ENCODE data around the gene SLC44A1.

Gene SLC44A1

DNA sequence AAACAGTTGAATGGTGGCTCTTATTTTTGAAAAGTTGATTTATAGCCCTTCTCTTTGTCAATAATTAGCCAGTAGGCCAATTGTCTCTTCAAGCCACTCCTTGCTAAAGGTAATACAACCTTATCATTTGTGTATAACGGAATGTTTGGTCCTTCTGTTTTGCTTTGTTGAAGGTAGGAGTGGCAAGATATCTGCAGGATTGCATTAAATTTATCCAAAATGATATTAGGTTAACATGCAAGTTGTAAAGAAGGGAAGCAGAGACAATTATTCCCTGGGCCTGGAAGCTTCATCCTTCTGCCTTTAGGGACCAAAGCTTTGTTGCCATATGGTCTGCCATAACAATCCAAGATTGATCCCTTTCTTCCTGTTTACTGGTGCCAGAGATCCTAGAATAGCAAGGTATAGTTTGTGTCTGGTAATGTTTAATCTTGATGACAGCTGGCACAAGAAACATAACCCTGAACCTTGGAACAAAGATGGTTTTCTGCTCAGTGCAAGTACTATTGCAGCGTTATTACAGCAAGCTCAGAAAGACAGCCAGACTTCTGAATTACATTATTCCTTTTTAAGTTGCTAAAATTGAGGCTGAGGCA, 187.9 kb downstream of the SLC44A1 start:
- H3K27me3 ChIP-seq (ENCODE audit: control insufficient read depth, insufficient read depth, low read length, poor library complexity, severe bottlenecking) = no peaks in the 10 kb centered on the region
- no peak overlapping the region for H3K4me3 ChIP-seq (ENCODE audit: insufficient read depth, low read depth, low read length)
- WGBS, 2 experiments = 94 to 100% methylated on average over 2 of the region's 2 CpGs
- no peaks in the 10 kb centered on the region for H3K4me1 ChIP-seq (ENCODE audit: control insufficient read depth, insufficient read depth, low read length)
- H3K36me3 ChIP-seq (ENCODE audit: control insufficient read depth, insufficient read depth, low read length) = no peaks in the 10 kb centered on the region
- H3K9me3 ChIP-seq (ENCODE audit: control insufficient read depth, low read length) = no peaks in the 10 kb centered on the region
- no peak overlapping the region for H3K27ac ChIP-seq (ENCODE audit: insufficient read depth, low read depth, low read length, poor library complexity, severe bottlenecking)

DNA sequence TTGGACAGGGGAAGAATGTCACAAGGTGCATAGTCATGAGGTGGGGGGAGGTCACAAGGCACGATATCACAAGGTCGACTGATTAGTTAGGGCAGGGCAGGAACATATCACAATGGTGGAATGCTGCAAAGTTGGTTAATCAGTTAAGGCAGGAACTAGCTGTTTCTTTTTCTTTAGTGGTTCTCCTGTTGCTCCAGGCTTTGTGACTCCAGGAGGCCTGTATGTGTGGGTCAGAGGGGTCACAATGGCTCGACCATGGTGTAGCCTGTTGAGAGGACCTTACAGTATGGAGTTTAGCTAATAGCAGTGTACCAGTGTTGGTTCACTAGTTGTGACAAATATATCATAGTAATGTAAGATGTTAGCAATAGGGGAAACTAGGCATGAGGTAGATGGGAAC, 191.0 kb downstream of the SLC44A1 start:
- no peaks in the 10 kb centered on the region for H3K4me1 ChIP-seq (ENCODE audit: control insufficient read depth, insufficient read depth, low read length)
- H3K27ac ChIP-seq (ENCODE audit: insufficient read depth, low read depth, low read length, poor library complexity, severe bottlenecking) = no peak overlapping the region
- no peaks in the 10 kb centered on the region for H3K9me3 ChIP-seq (ENCODE audit: control insufficient read depth, low read length)
- WGBS, 2 experiments = 90 to 93% methylated on average over 3 of the region's 3 CpGs
- H3K4me3 ChIP-seq (ENCODE audit: insufficient read depth, low read depth, low read length) = no peak overlapping the region
- H3K36me3 ChIP-seq (ENCODE audit: control insufficient read depth, insufficient read depth, low read length) = no peaks in the 10 kb centered on the region
- H3K27me3 ChIP-seq (ENCODE audit: control insufficient read depth, insufficient read depth, low read length, poor library complexity, severe bottlenecking) = no peaks in the 10 kb centered on the region

DNA sequence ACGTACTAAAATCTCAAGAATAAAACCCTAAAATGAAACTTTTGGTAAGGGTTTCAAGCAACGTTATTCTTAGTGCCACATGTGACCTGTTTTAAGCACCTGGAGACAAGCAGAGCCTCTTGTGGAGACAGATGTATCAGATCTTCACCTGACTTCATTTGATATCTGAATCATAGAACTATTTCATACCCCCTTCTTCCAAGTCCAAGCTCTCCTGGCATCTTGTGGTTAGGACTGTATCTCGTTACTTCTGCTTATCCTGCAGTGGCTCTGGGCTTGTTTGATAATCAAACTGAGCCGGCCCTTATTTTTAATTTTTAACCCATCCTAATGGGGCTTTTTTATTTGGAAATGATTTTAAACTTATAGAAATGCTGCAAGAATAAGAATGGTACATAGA, 192.3 kb downstream of the SLC44A1 start:
- Histone ChIP-seq H3K9me3 (ENCODE audit: control insufficient read depth, low read length) (no peaks in the 10 kb centered on the region), H3K4me1 (ENCODE audit: control insufficient read depth, insufficient read depth, low read length) (no peaks in the 10 kb centered on the region), H3K4me3 (ENCODE audit: insufficient read depth, low read depth, low read length) (no peak overlapping the region), H3K27me3 (ENCODE audit: control insufficient read depth, insufficient read depth, low read length, poor library complexity, severe bottlenecking) (no peaks in the 10 kb centered on the region), H3K27ac (ENCODE audit: insufficient read depth, low read depth, low read length, poor library complexity, severe bottlenecking) (no peak overlapping the region), H3K36me3 (ENCODE audit: control insufficient read depth, insufficient read depth, low read length) (no peaks in the 10 kb centered on the region)
- 90 to 92% methylated on average over 3 of the region's 4 CpGs for WGBS, 2 experiments

DNA sequence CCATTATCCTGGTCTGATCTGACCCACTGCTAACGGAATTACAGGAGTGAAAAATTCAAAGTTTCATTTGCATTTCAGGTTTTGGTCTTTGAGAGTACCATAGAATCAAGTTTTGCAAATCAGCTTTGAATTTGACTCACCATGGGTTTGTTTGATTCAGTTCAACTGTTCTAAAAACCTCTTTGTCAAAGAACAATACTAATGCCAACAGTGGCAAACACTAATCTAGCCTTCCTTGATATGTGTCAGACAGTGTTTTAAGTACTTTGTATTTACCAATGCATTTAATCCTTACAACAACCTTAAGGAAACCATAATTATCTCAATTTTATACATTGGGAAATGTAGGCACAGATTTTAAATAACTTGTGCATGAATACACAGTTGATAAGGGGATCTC, 193.3 kb downstream of the SLC44A1 start:
- no peaks in the 10 kb centered on the region for H3K4me1 ChIP-seq (ENCODE audit: control insufficient read depth, insufficient read depth, low read length)
- no peaks in the 10 kb centered on the region for H3K9me3 ChIP-seq (ENCODE audit: control insufficient read depth, low read length)
- no peak overlapping the region for H3K27ac ChIP-seq (ENCODE audit: insufficient read depth, low read depth, low read length, poor library complexity, severe bottlenecking)
- no peaks in the 10 kb centered on the region for H3K36me3 ChIP-seq (ENCODE audit: control insufficient read depth, insufficient read depth, low read length)
- WGBS, 2 experiments = 70 to 91% methylated on average over 1 of the region's 1 CpG
- no peak overlapping the region for H3K4me3 ChIP-seq (ENCODE audit: insufficient read depth, low read depth, low read length)
- no peaks in the 10 kb centered on the region for H3K27me3 ChIP-seq (ENCODE audit: control insufficient read depth, insufficient read depth, low read length, poor library complexity, severe bottlenecking)

DNA sequence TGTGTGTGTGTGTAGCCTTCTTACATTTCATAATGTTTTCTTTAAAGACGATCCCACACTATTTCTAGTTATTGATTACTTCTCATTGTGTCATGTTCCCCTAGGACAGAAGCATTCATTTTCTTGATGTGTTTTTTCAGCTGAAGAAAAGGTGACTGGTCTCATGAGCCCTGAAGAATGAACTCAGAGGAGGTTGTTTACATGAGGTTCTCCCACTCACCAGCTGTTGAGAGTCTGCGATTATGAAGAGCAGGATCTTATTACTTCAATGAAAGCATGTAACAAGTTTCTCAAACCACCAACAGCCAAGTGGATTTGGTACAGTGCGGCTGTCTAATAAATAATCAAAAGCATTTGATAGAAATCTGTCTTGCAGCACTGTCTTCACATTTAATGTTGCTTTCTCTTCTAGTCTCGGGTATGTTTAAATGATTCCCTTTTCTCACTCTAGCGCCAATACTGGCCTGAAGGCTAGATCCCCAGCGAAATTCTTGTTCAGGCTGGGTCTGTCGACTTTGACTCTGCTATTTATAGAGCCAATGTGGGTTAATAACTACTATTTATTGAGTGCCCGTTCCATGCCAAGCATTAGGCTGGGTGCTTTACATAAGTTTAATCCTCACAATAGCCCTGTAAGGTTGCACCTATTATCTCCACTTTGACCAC, 193.8 kb downstream of the SLC44A1 start:
- H3K27me3 ChIP-seq (ENCODE audit: control insufficient read depth, insufficient read depth, low read length, poor library complexity, severe bottlenecking) = no peaks in the 10 kb centered on the region
- no peaks in the 10 kb centered on the region for H3K36me3 ChIP-seq (ENCODE audit: control insufficient read depth, insufficient read depth, low read length)
- H3K4me1 ChIP-seq (ENCODE audit: control insufficient read depth, insufficient read depth, low read length) = no peaks in the 10 kb centered on the region
- WGBS, 2 experiments = 91 to 95% methylated on average over 7 to 8 of the region's 8 CpGs
- no peak overlapping the region for H3K27ac ChIP-seq (ENCODE audit: insufficient read depth, low read depth, low read length, poor library complexity, severe bottlenecking)
- H3K9me3 ChIP-seq (ENCODE audit: control insufficient read depth, low read length) = no peaks in the 10 kb centered on the region
- H3K4me3 ChIP-seq (ENCODE audit: insufficient read depth, low read depth, low read length) = no peak overlapping the region

DNA sequence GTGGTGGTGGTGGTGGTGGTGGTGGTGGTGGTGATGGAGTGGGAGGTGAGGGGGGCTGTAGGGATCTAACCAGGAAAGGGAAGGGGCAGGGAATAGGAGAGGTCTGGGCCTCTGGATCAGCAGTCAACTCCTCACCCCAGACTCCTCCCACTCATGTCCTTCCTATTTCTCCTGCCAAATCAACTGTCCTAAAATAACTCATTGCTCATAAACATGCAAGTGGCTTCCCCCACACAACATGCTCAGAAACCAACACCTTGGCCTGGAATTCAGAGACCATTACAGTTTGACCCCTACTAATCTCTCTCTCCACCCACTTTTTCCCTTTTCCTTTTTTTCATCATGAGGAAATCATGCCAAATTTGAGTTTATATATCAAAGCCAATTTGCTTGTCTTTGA, 195.0 kb downstream of the SLC44A1 start:
- Histone ChIP-seq H3K27ac (ENCODE audit: insufficient read depth, low read depth, low read length, poor library complexity, severe bottlenecking) (no peak overlapping the region), H3K36me3 (ENCODE audit: control insufficient read depth, insufficient read depth, low read length) (no peaks in the 10 kb centered on the region), H3K27me3 (ENCODE audit: control insufficient read depth, insufficient read depth, low read length, poor library complexity, severe bottlenecking) (no peaks in the 10 kb centered on the region), H3K9me3 (ENCODE audit: control insufficient read depth, low read length) (no peaks in the 10 kb centered on the region), H3K4me1 (ENCODE audit: control insufficient read depth, insufficient read depth, low read length) (no peaks in the 10 kb centered on the region), H3K4me3 (ENCODE audit: insufficient read depth, low read depth, low read length) (no peak overlapping the region)

DNA sequence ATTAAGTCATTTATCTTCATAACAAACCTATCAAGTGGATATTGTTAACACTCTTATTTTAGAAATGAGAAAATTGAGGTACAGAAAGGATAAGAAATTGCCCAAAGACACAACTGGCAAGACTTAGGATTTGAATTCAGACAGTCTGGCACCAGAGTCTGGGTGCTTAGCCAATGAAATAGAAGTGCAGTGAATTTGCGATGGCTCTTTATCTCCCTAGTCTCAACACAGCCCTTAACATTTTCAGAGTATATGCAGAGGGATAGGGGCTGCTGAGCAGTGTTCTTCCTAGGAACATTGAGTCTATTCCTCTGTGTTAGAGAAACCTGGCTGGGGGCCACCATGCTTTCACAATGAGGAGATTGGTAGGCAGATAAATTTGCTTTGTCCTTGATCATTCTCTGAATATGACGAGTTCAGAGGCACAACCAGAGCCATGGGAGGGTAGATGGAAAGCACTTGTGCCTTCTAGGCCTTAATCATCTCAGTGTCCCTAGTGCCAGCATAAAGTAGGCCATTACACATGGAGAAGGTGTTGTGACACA, 197.2 kb downstream of the SLC44A1 start:
- H3K4me3 ChIP-seq (ENCODE audit: insufficient read depth, low read depth, low read length) = no peak overlapping the region
- H3K27me3 ChIP-seq (ENCODE audit: control insufficient read depth, insufficient read depth, low read length, poor library complexity, severe bottlenecking) = no peaks in the 10 kb centered on the region
- H3K36me3 ChIP-seq (ENCODE audit: control insufficient read depth, insufficient read depth, low read length) = no peaks in the 10 kb centered on the region
- no peaks in the 10 kb centered on the region for H3K9me3 ChIP-seq (ENCODE audit: control insufficient read depth, low read length)
- no peaks in the 10 kb centered on the region for H3K4me1 ChIP-seq (ENCODE audit: control insufficient read depth, insufficient read depth, low read length)
- 90 to 98% methylated on average over 1 to 2 of the region's 2 CpGs for WGBS, 2 experiments
- H3K27ac ChIP-seq (ENCODE audit: insufficient read depth, low read depth, low read length, poor library complexity, severe bottlenecking) = no peak overlapping the region

DNA sequence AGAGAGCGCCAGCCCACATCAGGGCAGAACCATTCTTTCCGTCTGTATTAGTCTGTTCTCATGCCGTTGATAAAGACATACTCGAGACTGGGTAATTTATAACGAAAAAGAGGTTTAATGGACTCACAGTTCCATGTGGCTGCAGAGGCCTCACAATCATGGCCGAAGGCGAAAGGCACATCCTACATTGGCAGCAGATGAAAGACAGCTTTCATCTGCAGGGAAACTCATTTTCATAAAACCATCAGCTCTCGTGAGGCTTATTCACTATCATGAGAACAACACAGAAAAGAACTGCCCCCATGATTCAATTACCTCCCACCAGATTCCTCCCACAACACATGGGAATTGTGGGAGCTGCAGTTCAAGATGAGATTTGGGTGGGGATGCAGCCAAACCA, 198.7 kb downstream of the SLC44A1 start:
- 94 to 95% methylated on average over 8 of the region's 8 CpGs for WGBS, 2 experiments

DNA sequence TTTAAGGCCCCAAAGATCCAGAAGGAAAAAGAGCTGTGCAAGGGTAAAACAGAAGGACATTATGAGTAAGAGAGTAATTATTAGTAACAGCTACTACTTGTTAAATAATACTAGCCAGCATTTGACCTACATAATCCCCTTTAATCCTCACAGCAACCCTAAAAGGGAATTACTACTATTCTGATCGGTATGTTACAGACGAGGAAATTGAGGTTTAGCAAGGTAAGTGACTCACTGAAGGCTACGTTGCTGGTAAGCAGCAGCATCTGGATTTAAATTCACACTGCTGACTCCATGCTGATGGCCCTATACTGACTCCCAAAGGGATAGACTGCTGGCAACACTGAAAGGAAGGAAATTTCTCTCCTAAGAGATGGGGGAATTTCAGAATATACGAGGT, 199.7 kb downstream of the SLC44A1 start:
- H3K4me1 ChIP-seq (ENCODE audit: control insufficient read depth, insufficient read depth, low read length) = no peaks in the 10 kb centered on the region
- H3K27me3 ChIP-seq (ENCODE audit: control insufficient read depth, insufficient read depth, low read length, poor library complexity, severe bottlenecking) = no peaks in the 10 kb centered on the region
- no peak overlapping the region for H3K27ac ChIP-seq (ENCODE audit: insufficient read depth, low read depth, low read length, poor library complexity, severe bottlenecking)
- no peaks in the 10 kb centered on the region for H3K9me3 ChIP-seq (ENCODE audit: control insufficient read depth, low read length)
- H3K36me3 ChIP-seq (ENCODE audit: control insufficient read depth, insufficient read depth, low read length) = no peaks in the 10 kb centered on the region
- no peak overlapping the region for H3K4me3 ChIP-seq (ENCODE audit: insufficient read depth, low read depth, low read length)
- 78 to 79% methylated on average over 4 of the region's 4 CpGs for WGBS, 2 experiments

More for the DNA sequence above, 198.7 kb downstream of the SLC44A1 start:
- Histone ChIP-seq H3K4me3 (ENCODE audit: insufficient read depth, low read depth, low read length) (no peak overlapping the region), H3K9me3 (ENCODE audit: control insufficient read depth, low read length) (no peaks in the 10 kb centered on the region), H3K4me1 (ENCODE audit: control insufficient read depth, insufficient read depth, low read length) (no peaks in the 10 kb centered on the region), H3K27ac (ENCODE audit: insufficient read depth, low read depth, low read length, poor library complexity, severe bottlenecking) (no peak overlapping the region), H3K36me3 (ENCODE audit: control insufficient read depth, insufficient read depth, low read length) (no peaks in the 10 kb centered on the region), H3K27me3 (ENCODE audit: control insufficient read depth, insufficient read depth, low read length, poor library complexity, severe bottlenecking) (no peaks in the 10 kb centered on the region)

DNA sequence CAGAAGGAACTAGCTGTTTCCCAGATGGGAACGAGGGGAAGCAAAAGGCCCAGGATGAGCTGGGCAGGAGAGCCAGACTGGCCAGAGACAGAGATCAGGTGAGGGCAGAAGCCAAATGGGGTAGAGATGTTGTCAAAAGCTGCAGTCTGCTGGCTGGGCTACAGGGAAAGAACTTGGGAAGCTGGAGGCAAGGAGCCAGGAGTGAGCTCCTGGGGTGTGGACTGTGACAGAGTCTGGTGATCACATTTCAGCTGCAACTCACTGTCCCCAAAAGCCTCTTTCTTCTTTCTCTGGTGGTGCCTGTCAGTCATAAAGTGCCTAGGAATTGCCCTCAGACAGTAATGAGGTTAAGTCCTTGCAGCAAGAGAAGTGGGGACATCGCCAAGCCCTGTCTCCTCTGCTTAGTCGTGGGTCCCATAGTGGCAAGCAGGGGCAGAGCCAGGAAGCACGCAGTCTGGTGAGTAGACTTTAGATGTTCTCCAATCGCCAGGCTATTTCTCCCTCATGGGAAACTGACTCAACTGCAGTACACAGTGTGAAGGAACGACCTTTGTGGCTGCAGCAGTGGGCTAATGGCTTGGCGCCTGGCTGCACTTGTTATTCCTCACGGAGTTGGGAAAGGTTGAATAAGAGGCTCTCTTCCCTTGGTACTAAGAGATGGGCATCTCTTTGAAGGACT, 200.9 kb downstream of the SLC44A1 start:
- 78% methylated on average over 8 of the region's 8 CpGs for WGBS, 2 experiments
- Histone ChIP-seq H3K36me3 (ENCODE audit: control insufficient read depth, insufficient read depth, low read length) (no peaks in the 10 kb centered on the region), H3K4me3 (ENCODE audit: insufficient read depth, low read depth, low read length) (no peak overlapping the region), H3K27me3 (ENCODE audit: control insufficient read depth, insufficient read depth, low read length, poor library complexity, severe bottlenecking) (no peaks in the 10 kb centered on the region), H3K27ac (ENCODE audit: insufficient read depth, low read depth, low read length, poor library complexity, severe bottlenecking) (no peak overlapping the region), H3K9me3 (ENCODE audit: control insufficient read depth, low read length) (no peaks in the 10 kb centered on the region), H3K4me1 (ENCODE audit: control insufficient read depth, insufficient read depth, low read length) (peaks cover 3% of the 10 kb centered on the region)

All from ectodermal cell (in vitro differentiated cells).